H9 (cell line): ENCODE measurements around the gene KRTAP9-6. TPM values are rescaled to one million over a fixed set of nuclear protein-coding genes. Genes with fewer than 3 reads are reported as not detected.

Experiments used
- DNase-seq: peaks from one replicate; pipeline ENCODE4 v3.0.0-alpha.2; 2017
- H2AFZ ChIP-seq: one replicate; pipeline ENCODE4 v1.6.1; 2013; ENCODE audit warnings: mild to moderate bottlenecking, low read length, control low read depth, moderate library complexity
- H2AK5ac ChIP-seq: 2 replicates; pipeline ENCODE4 v1.6.1; 2013; ENCODE audit warnings: low read length, control low read depth, mixed read lengths; ENCODE audit not compliant: insufficient read length
- H2BK120ac ChIP-seq: one replicate; pipeline ENCODE4 v1.6.1; 2013; ENCODE audit warnings: low read depth, mild to moderate bottlenecking, low read length, control low read depth, inconsistent platforms; ENCODE audit not compliant: poor library complexity, severe bottlenecking
- H2BK12ac ChIP-seq: 2 replicates; pipeline ENCODE4 v1.6.1; 2013; ENCODE audit warnings: low read length, control low read depth, mixed read lengths, low read depth; ENCODE audit not compliant: insufficient read length
- H2BK15ac ChIP-seq: 2 replicates; pipeline ENCODE4 v1.6.1; 2013; ENCODE audit warnings: low read depth, low read length, control low read depth
- H2BK20ac ChIP-seq: one replicate; pipeline ENCODE4 v1.6.1; 2013; ENCODE audit warnings: low read depth, mild to moderate bottlenecking, low read length, control low read depth, inconsistent platforms; ENCODE audit not compliant: poor library complexity, severe bottlenecking
- H2BK5ac ChIP-seq: 2 replicates; pipeline ENCODE4 v1.6.1; 2013; ENCODE audit warnings: low read length, control low read depth, mixed read lengths; ENCODE audit not compliant: insufficient read length
- H3K14ac ChIP-seq: 2 replicates; pipeline ENCODE4 v1.6.1; 2013; ENCODE audit warnings: low read length, control low read depth; ENCODE audit not compliant: insufficient read depth
- H3K18ac ChIP-seq: 2 replicates; pipeline ENCODE4 v1.6.1; 2013; ENCODE audit warnings: low read depth, mild to moderate bottlenecking, mixed read lengths, low read length, control low read depth; ENCODE audit not compliant: insufficient read length
- H3K23ac ChIP-seq: 2 replicates; pipeline ENCODE4 v1.6.1; 2013; ENCODE audit warnings: low read length, control low read depth, mixed read lengths, low read depth; ENCODE audit not compliant: insufficient read length
- H3K23me2 ChIP-seq: 2 replicates; pipeline ENCODE4 v1.6.1; 2013; ENCODE audit warnings: low read depth, mild to moderate bottlenecking, mixed read lengths, low read length, control low read depth; ENCODE audit not compliant: insufficient read length, poor library complexity, severe bottlenecking
- H3K27ac ChIP-seq: 2 replicates; pipeline ENCODE4 v1.5.1; 2013; ENCODE audit warnings: low read length, control low read depth, mixed read lengths, low read depth; ENCODE audit not compliant: insufficient read length
- H3K27me3 ChIP-seq: 2 replicates; pipeline ENCODE4 v1.6.1; 2013; ENCODE audit warnings: low read length, control low read depth, inconsistent platforms; ENCODE audit not compliant: insufficient read depth
- H3K4ac ChIP-seq: 2 replicates; pipeline ENCODE4 v1.6.1; 2013; ENCODE audit warnings: low read depth, mild to moderate bottlenecking, control low read depth, inconsistent platforms, low read length, moderate library complexity
- H3K4me1 ChIP-seq: 2 replicates; pipeline ENCODE4 v1.6.1; 2013; ENCODE audit warnings: low read length, control low read depth, inconsistent platforms; ENCODE audit not compliant: insufficient read depth
- H3K4me2 ChIP-seq: 2 replicates; pipeline ENCODE4 v1.6.1; 2013; ENCODE audit warnings: low read length, control low read depth, mixed read lengths; ENCODE audit not compliant: insufficient read length, insufficient read depth
- H3K56ac ChIP-seq: 2 replicates; pipeline ENCODE4 v1.6.1; 2013; ENCODE audit warnings: low read depth, mild to moderate bottlenecking, mixed read lengths, low read length, control low read depth; ENCODE audit not compliant: insufficient read length
- H3K79me1 ChIP-seq: 2 replicates; pipeline ENCODE4 v1.6.1; 2013; ENCODE audit warnings: low read depth, mild to moderate bottlenecking, moderate library complexity, low read length, control low read depth, inconsistent platforms; ENCODE audit not compliant: insufficient read depth, poor library complexity, severe bottlenecking
- H3K79me2 ChIP-seq: 2 replicates; pipeline ENCODE4 v1.6.1; 2013; ENCODE audit warnings: low read length, control low read depth, inconsistent platforms; ENCODE audit not compliant: insufficient read depth
- H3K9ac ChIP-seq: 2 replicates; pipeline ENCODE4 v1.6.1; 2013; ENCODE audit warnings: low read length, control low read depth, mixed read lengths; ENCODE audit not compliant: insufficient read length; ENCODE audit errors: extremely low read depth
- H3K9me3 ChIP-seq: one replicate; pipeline ENCODE4 v1.6.1; 2013; ENCODE audit warnings: low read depth, low read length, inconsistent platforms; ENCODE audit not compliant: control insufficient read depth
- H3T11ph ChIP-seq: one replicate; pipeline ENCODE4 v1.6.1; 2013; ENCODE audit warnings: mild to moderate bottlenecking, low read length, control low read depth, inconsistent platforms
- H4K20me1 ChIP-seq: one replicate; pipeline ENCODE4 v1.6.1; 2013; ENCODE audit not compliant: control insufficient read depth, insufficient read length, insufficient read depth
- H4K5ac ChIP-seq: 2 replicates; pipeline ENCODE4 v1.6.1; 2013; ENCODE audit warnings: low read depth, mild to moderate bottlenecking, mixed read lengths, low read length, control low read depth; ENCODE audit not compliant: insufficient read length
- H4K8ac ChIP-seq: replicated peaks from 2 replicates; pipeline ENCODE4 v1.6.1; 2013; ENCODE audit warnings: low read length, control low read depth, mixed read lengths, low read depth; ENCODE audit not compliant: insufficient read length
- H4K91ac ChIP-seq: 2 replicates; pipeline ENCODE4 v1.6.1; 2013; ENCODE audit warnings: low read depth, mild to moderate bottlenecking, moderate library complexity, mixed read lengths, low read length, control low read depth; ENCODE audit not compliant: insufficient read length
- H3K27ac Mint-ChIP-seq, 3 experiments: 2 replicates in 2 of 3; 3 replicates in 1 of 3; pipeline ENCODE4 v1.8.0; 2020 to 2021; ENCODE audit warnings: mixed read lengths in 3 of 3, mild to moderate bottlenecking in 1 of 3, moderate library complexity in 1 of 3
- H3K27me3 Mint-ChIP-seq: 2 replicates; pipeline ENCODE4 v1.8.0; 2021; ENCODE audit warnings: low read depth, mild to moderate bottlenecking, moderate library complexity, mixed read lengths
- H3K36me3 Mint-ChIP-seq, 3 experiments: 2 replicates in 2 of 3; 3 replicates in 1 of 3; pipeline ENCODE4 v1.8.0; 2020 to 2021; ENCODE audit warnings: low read depth in 3 of 3, mixed read lengths in 3 of 3; ENCODE audit not compliant: insufficient read depth in 1 of 3
- H3K4me1 Mint-ChIP-seq, 2 experiments: 2 replicates each; pipeline ENCODE4 v1.8.0; 2020; ENCODE audit warnings: mixed read lengths in 2 of 2
- H3K4me3 Mint-ChIP-seq, 2 experiments: 2 replicates in 1 of 2; 3 replicates in 1 of 2; pipeline ENCODE4 v1.8.0; 2020 to 2021; ENCODE audit warnings: mild to moderate bottlenecking in 2 of 2, mixed read lengths in 2 of 2, moderate library complexity in 1 of 2
- H3K9me3 Mint-ChIP-seq, 2 experiments: 2 replicates in 1 of 2; 3 replicates in 1 of 2; pipeline ENCODE4 v1.8.0; 2020; ENCODE audit warnings: mild to moderate bottlenecking in 2 of 2, mixed read lengths in 2 of 2, moderate library complexity in 1 of 2
- WGBS: extraction: QIAGEN DNeasy Blood & Tissue Kit; methylation state at CpG from one replicate; pipeline ENCODE4 v1.1.7; 2013; ENCODE audit warnings: missing lambda C conversion rate, low lambda C conversion rate, mixed read lengths; ENCODE audit not compliant: insufficient read length; ENCODE audit errors: extremely low coverage; 5-methylcytosine and 5-hydroxymethylcytosine counted together
- total RNA-seq: library from RNA; stranded (reverse); gene quantifications from 2 replicates; pipeline ENCODE4 v1.2.1, GENCODE V29; 2021
- TF ChIP-seq, protein P1 (sequence below): fragments of 200-600 bp; sonication (generic); conservative IDR thresholded peaks from 3 replicates; pipeline ENCODE4 v1.8.0; 2021; ENCODE audit warnings: antibody characterized with exemption, mild to moderate bottlenecking

The KRTAP9-6 gene
- total RNA-seq, 1 experiment from 2014 or later, result not detected

DNA sequence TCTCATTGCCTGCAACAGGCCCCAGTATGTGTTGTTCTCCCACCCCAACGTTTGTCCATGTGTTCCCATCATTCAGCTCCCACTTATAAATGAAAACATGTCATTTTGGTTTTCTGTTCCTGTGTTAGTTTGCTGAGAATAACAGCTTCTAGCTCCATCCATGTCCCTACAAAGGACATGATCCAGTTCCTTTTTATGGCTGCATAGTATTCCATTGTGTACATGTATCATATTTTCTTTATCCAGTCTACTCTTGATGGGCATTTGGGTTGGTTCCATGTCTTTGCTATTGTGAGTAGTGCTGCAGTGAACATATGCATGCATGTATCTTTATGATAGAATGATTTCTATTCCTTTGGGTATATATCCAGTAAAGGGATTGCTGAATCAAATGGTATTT, 49.5 kb upstream of the KRTAP9-6 start:
- no peak overlapping the region for H2BK15ac ChIP-seq
- WGBS, result no CpG with 5 or more reads among the region's 1 CpG

More for the DNA sequence above, 49.5 kb upstream of the KRTAP9-6 start:
- H2AK5ac ChIP-seq, result no peak overlapping the region
- no peaks in the 10 kb centered on the region for H3K4me1 ChIP-seq
- H3K27ac ChIP-seq, result no peak overlapping the region
- no peaks in the 10 kb centered on the region for H3K9me3 ChIP-seq
- no peak overlapping the region for H3K9ac ChIP-seq
- H2AFZ ChIP-seq, result no peak overlapping the region
- H2BK120ac ChIP-seq, result no peak overlapping the region
- H3K4ac ChIP-seq, result no peak overlapping the region
- no peak overlapping the region for H3T11ph ChIP-seq
- H3K27ac Mint-ChIP-seq, result no peak overlapping the region
- H3K18ac ChIP-seq, result no peak overlapping the region
- no peak overlapping the region for H4K5ac ChIP-seq
- H3K4me1 Mint-ChIP-seq, result peaks cover 0 to 2% of the 10 kb centered on the region in 2 experiments; a peak in 1 of 4 replicates
- H4K8ac ChIP-seq, result no peak overlapping the region
- no peak overlapping the region for H2BK20ac ChIP-seq
- no peaks in the 10 kb centered on the region for H3K79me1 ChIP-seq
- no peaks in the 10 kb centered on the region; a peak in 1 of 7 replicates for H3K36me3 Mint-ChIP-seq
- H4K20me1 ChIP-seq, result no peaks in the 10 kb centered on the region
- H3K14ac ChIP-seq, result no peak overlapping the region
- H3K27me3 ChIP-seq, result no peaks in the 10 kb centered on the region
- peaks cover 3 to 4% of the 10 kb centered on the region in 2 experiments; a peak in 2 of 5 replicates for H3K9me3 Mint-ChIP-seq
- no peak overlapping the region for H4K91ac ChIP-seq
- H2BK12ac ChIP-seq, result no peak overlapping the region
- TF ChIP-seq, protein P1, sequence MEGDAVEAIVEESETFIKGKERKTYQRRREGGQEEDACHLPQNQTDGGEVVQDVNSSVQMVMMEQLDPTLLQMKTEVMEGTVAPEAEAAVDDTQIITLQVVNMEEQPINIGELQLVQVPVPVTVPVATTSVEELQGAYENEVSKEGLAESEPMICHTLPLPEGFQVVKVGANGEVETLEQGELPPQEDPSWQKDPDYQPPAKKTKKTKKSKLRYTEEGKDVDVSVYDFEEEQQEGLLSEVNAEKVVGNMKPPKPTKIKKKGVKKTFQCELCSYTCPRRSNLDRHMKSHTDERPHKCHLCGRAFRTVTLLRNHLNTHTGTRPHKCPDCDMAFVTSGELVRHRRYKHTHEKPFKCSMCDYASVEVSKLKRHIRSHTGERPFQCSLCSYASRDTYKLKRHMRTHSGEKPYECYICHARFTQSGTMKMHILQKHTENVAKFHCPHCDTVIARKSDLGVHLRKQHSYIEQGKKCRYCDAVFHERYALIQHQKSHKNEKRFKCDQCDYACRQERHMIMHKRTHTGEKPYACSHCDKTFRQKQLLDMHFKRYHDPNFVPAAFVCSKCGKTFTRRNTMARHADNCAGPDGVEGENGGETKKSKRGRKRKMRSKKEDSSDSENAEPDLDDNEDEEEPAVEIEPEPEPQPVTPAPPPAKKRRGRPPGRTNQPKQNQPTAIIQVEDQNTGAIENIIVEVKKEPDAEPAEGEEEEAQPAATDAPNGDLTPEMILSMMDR, result no peak
- no peak overlapping the region for H3K4me2 ChIP-seq
- DNase-seq, result no peak
- H3K56ac ChIP-seq, result no peak overlapping the region
- H3K23ac ChIP-seq, result no peak overlapping the region
- H3K23me2 ChIP-seq, result no peaks in the 10 kb centered on the region
- no peaks in the 10 kb centered on the region for H3K79me2 ChIP-seq
- H2BK5ac ChIP-seq, result no peak overlapping the region
- H3K27me3 Mint-ChIP-seq, result peaks cover 3% of the 10 kb centered on the region; the same call in 1 of the 2 replicates
- no peak overlapping the region for H3K4me3 Mint-ChIP-seq
